Endothelial cell of umbilical vein (primary cell): Measurements from ENCODE around the gene GTPBP3. TPM values are rescaled to one million over a fixed set of nuclear protein-coding genes. Genes with fewer than 3 reads are reported as not detected.

Source experiments
- BruUV-seq: library from RNA; stranded (reverse); fragments of 400-500 nt; replicated peaks from 2 replicates; lab custom pipeline; 2021; lab: Mats Ljungman, UMichigan
- CTCF ChIA-PET: fragments of 300-600, 350-600 bp; sonication (Branson Sonifier 250); formaldehyde crosslinking; loops from one replicate; lab custom pipeline; 2021; ENCODE audit warnings: antibody characterized with exemption, inconsistent platforms; lab: Charles Lee
- POLR2A ChIA-PET: fragments of 300-600, 350-600 bp; sonication (Branson Sonifier 250); formaldehyde crosslinking; loops from one replicate; lab custom pipeline; 2021; ENCODE audit warnings: antibody characterized with exemption, inconsistent platforms; lab: Charles Lee
- DNase-seq: peaks from one replicate; pipeline ENCODE4 v3.0.0-alpha.2; 2011; ENCODE audit warnings: low read depth, low spot score
- FAIRE-seq: peaks from 2 replicates; lab custom pipeline; 2011; peaks lifted over from hg19 to GRCh38; lab: Jason Lieb, UNC
- H2AFZ ChIP-seq: 2 replicates; pipeline ENCODE4 v1.6.0; 2012; ENCODE audit warnings: low read depth, low read length, control low read depth, inconsistent platforms
- H3K27ac ChIP-seq: 2 replicates; pipeline ENCODE4 v1.5.1; 2011; ENCODE audit warnings: low read depth, mild to moderate bottlenecking, control low read depth, low read length, moderate library complexity; ENCODE audit not compliant: insufficient read depth
- H3K27me3 ChIP-seq, 2 experiments: 2 replicates each; pipeline versions ENCODE4 v1.6.0 to v1.6.1; 2011; ENCODE audit warnings: low read length in 2 of 2, mixed read lengths in 1 of 2; ENCODE audit not compliant: control insufficient read depth in 2 of 2, insufficient read depth in 2 of 2
- H3K36me3 ChIP-seq, 2 experiments: 2 replicates in 1 of 2; 3 replicates in 1 of 2; pipeline ENCODE4 v1.5.1; 2011; ENCODE audit warnings: low read length in 2 of 2, mild to moderate bottlenecking in 1 of 2, moderate library complexity in 1 of 2; ENCODE audit not compliant: control insufficient read depth in 2 of 2, insufficient read depth in 2 of 2; ENCODE audit errors: extremely low read depth in 1 of 2
- H3K4me1 ChIP-seq: 3 replicates; pipeline ENCODE4 v1.5.1; 2011; ENCODE audit warnings: mild to moderate bottlenecking, low read length; ENCODE audit not compliant: control insufficient read depth, insufficient read depth; ENCODE audit errors: extremely low read depth
- H3K4me2 ChIP-seq: 2 replicates; pipeline ENCODE4 v1.6.1; 2011; ENCODE audit warnings: low read length, control low read depth, mixed read lengths; ENCODE audit not compliant: insufficient read depth
- H3K4me3 ChIP-seq, 3 experiments: fragments of 200-600 bp in 1 of 3; sonication (generic), shearing (Covaris generic) in 1 of 3; replicated peaks in 1 of 3; 2 replicates each; pipeline ENCODE4 v1.5.1; 2011 to 2016; ENCODE audit warnings: control low read depth in 3 of 3, low read length in 3 of 3, mild to moderate bottlenecking in 2 of 3, inconsistent platforms in 1 of 3, low read depth in 1 of 3, moderate library complexity in 1 of 3; ENCODE audit not compliant: insufficient read depth in 1 of 3
- H3K79me2 ChIP-seq: 2 replicates; pipeline ENCODE4 v1.6.0; 2012; ENCODE audit warnings: low read length, inconsistent platforms; ENCODE audit not compliant: control insufficient read depth, insufficient read depth
- H3K9ac ChIP-seq: replicated peaks from 2 replicates; pipeline ENCODE3; 2011; ENCODE audit warnings: low read length, control low read depth; ENCODE audit not compliant: insufficient read depth; ENCODE audit errors: extremely low read depth
- H3K9me1 ChIP-seq: replicated peaks from 3 replicates; pipeline ENCODE4 v1.6.0; 2011; ENCODE audit warnings: mild to moderate bottlenecking, low read length; ENCODE audit not compliant: control insufficient read depth, insufficient read depth; ENCODE audit errors: extremely low read depth
- H3K9me3 ChIP-seq: replicated peaks from 2 replicates; pipeline ENCODE4 v1.5.1; 2012; ENCODE audit warnings: low read length, inconsistent platforms; ENCODE audit not compliant: control insufficient read depth, insufficient read depth
- H4K20me1 ChIP-seq: replicated peaks from 2 replicates; pipeline ENCODE3; 2011; ENCODE audit warnings: mild to moderate bottlenecking, low read length; ENCODE audit not compliant: control insufficient read depth, insufficient read depth; ENCODE audit errors: extremely low read depth
- CTCF ChIP-seq, 2 donors: IDR thresholded peaks; 1 replicate in 1 of 2; 2 replicates in 1 of 2; pipeline ENCODE4 v1.5.1; 2011; ENCODE audit warnings: low read length in 2 of 2, mild to moderate bottlenecking in 2 of 2, moderate library complexity in 2 of 2, control low read depth in 1 of 2, inconsistent platforms in 1 of 2, low read depth in 1 of 2; ENCODE audit not compliant: insufficient read depth in 1 of 2; ENCODE audit errors: extremely low read depth in 1 of 2
- EZH2 ChIP-seq: IDR thresholded peaks from 2 replicates; pipeline ENCODE4 v1.6.1; 2012; ENCODE audit warnings: borderline replicate concordance, low read depth, mild to moderate bottlenecking, moderate library complexity, low read length, inconsistent platforms; ENCODE audit not compliant: severe bottlenecking
- FOS ChIP-seq: IDR thresholded peaks from 2 replicates; pipeline ENCODE4 v1.6.1; 2011; ENCODE audit warnings: mild to moderate bottlenecking, low read length, moderate library complexity, borderline replicate concordance; ENCODE audit not compliant: insufficient read depth
- JUN ChIP-seq: IDR thresholded peaks from 2 replicates; pipeline ENCODE4 v1.6.1; 2011; ENCODE audit warnings: borderline replicate concordance, low read depth; ENCODE audit not compliant: insufficient read length, insufficient read depth
- MAX ChIP-seq: IDR thresholded peaks from 2 replicates; pipeline ENCODE4 v1.6.1; 2011; ENCODE audit not compliant: insufficient read depth, insufficient read length
- MYC ChIP-seq: IDR thresholded peaks from one replicate; pipeline ENCODE4 v1.6.1; 2011; ENCODE audit warnings: mild to moderate bottlenecking, low read depth, low read length
- POLR2AphosphoS5 ChIP-seq: IDR thresholded peaks from 2 replicates; pipeline ENCODE4 v1.6.1; 2012; ENCODE audit warnings: low read depth, mild to moderate bottlenecking, control low read depth, low read length, moderate library complexity; ENCODE audit not compliant: insufficient read depth
- dilution Hi-C: fragments of 300-500 bp; cut with MboI; formaldehyde crosslinking; loops from one replicate; pipeline ENCODE4 v1.15.0; 2019; ENCODE audit warnings: low sequenced_read_pairs; ENCODE audit not compliant: extremely low pct_ligation_motif_present
- intact Hi-C: fragments of 100-400 bp; cut with micrococcal nuclease; formaldehyde crosslinking; loops from one replicate; pipeline ENCODE4 v1.10.0; 2022
- polyA plus RNA-seq, 4 experiments: library from polyadenylated mRNA; depleted of rRNA in 3 of 4; stranded (reverse) in 3 of 4; unstranded in 1 of 4; fragments of >200 nt; gene quantifications; 2 replicates each; pipeline versions ENCODE4 v1.2.1 to v1.2.3, GENCODE V29; 2011 to 2012; ENCODE audit warnings: missing spikeins in 1 of 4
- total RNA-seq: library from RNA; stranded (reverse); gene quantifications from 2 replicates; pipeline ENCODE4 v1.2.3, GENCODE V29; 2021

GTPBP3 gene
- total and polyA plus RNA-seq, 2 donors (not counting 3 experiments of a cell fraction or from before 2014, with no cell fraction given), result 12.7 to 34.7 TPM

GRCh38 chr19:17332360-17332676 is 5.0 kb upstream of the GTPBP3 start:
- Histone ChIP-seq H2AFZ (no peak overlapping the region), H3K4me2 (no peak overlapping the region), H3K27ac (no peak overlapping the region), H3K36me3 (no peaks in the 10 kb centered on the region), H3K9me3 (no peaks in the 10 kb centered on the region), H3K27me3 (peaks cover 4 to 19% of the 10 kb centered on the region in 2 experiments), H3K9ac (no peak overlapping the region), H3K4me1 (peaks cover 15% of the 10 kb centered on the region), H3K79me2 (no peaks in the 10 kb centered on the region), H3K4me3 (no peak overlapping the region), H3K9me1 (no peaks in the 10 kb centered on the region), H4K20me1 (no peaks in the 10 kb centered on the region)
- ChIA-PET CTCF (interaction anchor here (0.6 to 2.5 kb wide), 3 partner anchors 27 to 54 kb away, joined by 3 to 12 read pairs (median 4); partner anchors contain the start of gene MRPL34), POLR2A (no interaction called here)
- DNase-seq (no peak), FAIRE-seq (no peak)
- intact Hi-C loops (no loop called here), dilution Hi-C loops (no loop called here)
- no peak for TF ChIP-seq JUN
- TF ChIP-seq FOS, result no peak
- TF ChIP-seq POLR2AphosphoS5, result no peak
- no peak for TF ChIP-seq MYC
- no peak for TF ChIP-seq EZH2
- no peak for TF ChIP-seq MAX
- no peak for TF ChIP-seq CTCF (IDR thresholded peaks at IDR 0.05; ENCODE audit: extremely low read depth in 1 of 2, insufficient read depth in 1 of 2, low read depth in 1 of 2, low read length in 2 of 2)
- BruUV-seq, result no TSS peak
